Measurements from ENCODE around the gene LTF. TPM values are rescaled to one million over a fixed set of nuclear protein-coding genes. Genes with fewer than 3 reads are reported as not detected.
"Not testable (repeated sequence)": the region's sequence is repeated elsewhere in the genome, so short reads cannot be mapped to it uniquely, and the experiment has no call there.

The LTF gene
- total RNA-seq, 1 donor from 2014 or later, result not detected

DNA sequence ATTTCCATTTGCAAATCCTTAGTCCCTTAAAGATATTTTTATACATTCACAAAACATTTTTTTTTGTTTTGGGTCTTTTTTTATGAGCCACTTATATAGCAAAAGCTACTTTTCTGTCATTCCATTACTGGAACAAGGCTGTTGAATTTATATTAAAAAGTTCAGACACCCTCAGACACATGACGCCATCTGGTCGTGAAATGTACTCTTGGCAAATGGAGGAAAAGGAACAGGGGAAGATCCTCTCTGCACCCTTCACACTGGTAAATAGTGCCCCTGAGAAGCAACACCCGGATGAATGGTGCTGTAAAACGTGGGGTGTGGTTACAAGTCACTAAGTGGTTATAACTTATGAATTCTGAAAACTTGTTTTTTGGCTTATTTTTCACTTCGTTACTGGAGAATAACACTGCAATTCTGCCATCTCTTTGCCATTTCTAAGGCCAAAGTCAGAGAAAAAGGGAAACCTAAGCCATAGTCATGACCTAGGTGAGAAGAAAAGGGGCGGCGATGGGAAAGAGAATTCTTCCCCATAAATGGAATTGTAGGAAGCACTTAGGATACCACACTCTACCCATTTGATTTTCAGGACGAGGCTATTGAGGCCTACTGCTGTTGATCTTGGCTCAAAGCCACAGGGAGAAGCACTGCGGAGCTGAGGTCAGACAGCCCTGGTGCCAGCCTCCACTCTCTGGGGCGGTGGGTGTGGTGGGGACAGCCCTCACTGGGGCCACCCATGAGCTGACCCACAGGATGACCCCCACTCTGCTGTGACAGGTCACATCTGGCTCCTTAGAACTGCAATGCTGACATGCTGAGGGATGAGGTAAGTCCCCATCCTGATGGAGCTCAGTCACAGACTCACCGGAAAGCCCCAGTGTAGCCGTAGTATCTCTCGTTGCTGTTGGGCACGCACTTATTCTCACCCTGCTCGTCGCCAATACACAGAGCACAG is 21.9 kb downstream of the LTF start:
- DNase-seq (ENCODE audit: low read depth, low spot score), result no peak

GRCh38 chr3:46440531-46441294 is 24.0 kb downstream of the LTF start:
- no peak for DNase-seq (ENCODE audit: low read depth, low spot score)

GRCh38 chr3:46438831-46439230 is 25.9 kb downstream of the LTF start:
- DNase-seq (ENCODE audit: low read depth, low spot score), result no peak

GRCh38 chr3:46435081-46435726 is 29.5 kb downstream of the LTF start:
- no peak for DNase-seq (ENCODE audit: low read depth, low spot score)

DNA sequence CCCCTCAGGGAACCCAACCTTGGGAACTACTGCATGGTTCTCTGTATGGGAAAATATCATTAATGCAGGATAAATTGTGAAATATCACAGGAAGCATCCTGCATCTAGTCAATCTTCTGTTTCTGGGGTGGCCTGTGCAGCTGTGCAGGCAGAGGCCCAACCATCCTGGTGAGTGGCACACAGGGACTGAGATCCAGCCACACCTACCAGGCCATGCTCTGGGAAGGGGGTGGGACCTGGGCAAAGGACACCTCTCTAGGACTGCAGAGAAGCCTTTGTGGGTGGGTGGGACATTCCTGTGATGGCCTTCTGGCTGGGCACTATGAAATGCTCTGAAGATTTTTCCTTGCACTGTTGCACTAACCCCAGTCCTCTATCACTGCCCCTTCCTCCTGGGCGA is 30.9 kb downstream of the LTF start:
- DNase-seq (ENCODE audit: low read depth, low spot score), result no peak

GRCh38 chr3:46433118-46433517 is 31.6 kb downstream of the LTF start:
- not testable (repeated sequence) for DNase-seq (ENCODE audit: low read depth, low spot score)

DNA sequence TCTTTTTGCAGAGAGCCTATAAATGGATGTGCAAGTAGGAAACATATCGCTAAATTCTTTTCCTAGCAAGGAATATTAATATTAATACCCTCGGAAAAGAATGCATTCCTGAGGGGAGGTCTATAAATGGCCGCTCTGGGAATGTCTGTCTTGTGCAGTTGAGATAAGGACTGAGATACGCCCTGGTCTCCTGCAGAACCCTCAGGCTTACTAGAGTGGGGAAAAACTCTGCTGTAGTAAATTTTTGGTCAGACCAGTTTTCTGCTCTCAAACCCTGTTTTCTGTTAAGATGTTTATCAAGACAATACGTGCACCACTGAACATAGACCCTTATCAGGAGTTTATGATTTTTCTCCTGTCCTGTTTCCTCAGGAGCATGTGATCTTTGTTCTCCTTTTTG is 32.8 kb downstream of the LTF start:
- DNase-seq (ENCODE audit: low read depth, low spot score), result not testable (repeated sequence)

DNA sequence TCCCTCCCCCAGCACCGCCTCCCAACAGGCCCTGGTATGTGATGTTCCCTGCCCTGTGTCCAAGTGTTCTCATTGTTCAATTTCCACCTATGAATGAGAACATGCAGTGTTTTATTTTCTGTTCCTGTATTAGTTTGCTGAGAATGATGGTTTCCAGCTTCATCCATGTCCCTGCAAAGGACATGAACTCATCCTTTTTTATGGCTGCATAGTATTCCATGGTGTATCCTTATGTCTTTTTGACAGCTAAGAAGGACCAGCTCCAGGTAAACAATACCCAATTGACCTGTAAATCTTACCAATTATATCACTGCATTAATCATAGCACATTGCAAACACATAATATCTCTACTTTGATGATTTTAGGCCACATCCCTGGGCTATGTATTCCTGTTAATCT is 33.8 kb downstream of the LTF start:
- DNase-seq (ENCODE audit: low read depth, low spot score), result not testable (repeated sequence)

DNA sequence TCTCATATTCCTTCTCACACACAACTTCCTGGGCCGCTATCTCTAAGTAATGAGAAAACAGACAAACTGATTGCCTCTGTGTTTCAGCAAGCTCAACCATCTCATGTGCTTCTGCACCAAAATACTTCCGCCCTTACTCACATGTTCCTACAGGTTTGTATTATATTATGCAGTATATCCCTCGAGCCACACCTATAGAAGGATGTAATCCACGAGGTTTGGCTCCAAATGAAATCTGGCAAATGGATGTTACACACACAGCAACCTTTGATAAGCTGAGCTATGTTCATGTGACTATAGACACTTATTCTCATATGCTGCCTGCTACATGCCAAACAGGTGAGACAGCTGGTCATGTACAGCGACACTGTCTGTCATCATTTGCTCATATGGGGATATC is 35.0 kb downstream of the LTF start:
- DNase-seq (ENCODE audit: low read depth, low spot score), result no peak

DNA sequence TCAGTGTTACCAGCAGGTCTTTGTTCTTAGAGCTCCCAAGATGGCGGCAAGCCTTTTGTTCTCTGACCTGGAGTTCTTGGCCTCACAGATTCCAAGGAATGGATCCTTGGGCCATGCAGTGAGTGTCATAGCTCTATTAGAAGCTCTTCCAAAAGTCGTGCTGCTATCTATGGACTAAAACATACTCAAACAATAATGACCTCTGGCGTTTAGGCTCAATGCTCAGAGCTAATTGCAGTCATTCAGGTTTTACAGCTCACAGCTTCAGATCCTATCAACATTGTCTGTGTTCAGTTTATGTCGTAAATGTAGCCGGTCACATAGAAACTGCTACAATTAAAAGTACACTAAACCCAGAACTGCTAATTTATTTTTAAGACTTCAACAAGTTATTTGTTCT is 35.5 kb downstream of the LTF start:
- no peak for DNase-seq (ENCODE audit: low read depth, low spot score)

DNA sequence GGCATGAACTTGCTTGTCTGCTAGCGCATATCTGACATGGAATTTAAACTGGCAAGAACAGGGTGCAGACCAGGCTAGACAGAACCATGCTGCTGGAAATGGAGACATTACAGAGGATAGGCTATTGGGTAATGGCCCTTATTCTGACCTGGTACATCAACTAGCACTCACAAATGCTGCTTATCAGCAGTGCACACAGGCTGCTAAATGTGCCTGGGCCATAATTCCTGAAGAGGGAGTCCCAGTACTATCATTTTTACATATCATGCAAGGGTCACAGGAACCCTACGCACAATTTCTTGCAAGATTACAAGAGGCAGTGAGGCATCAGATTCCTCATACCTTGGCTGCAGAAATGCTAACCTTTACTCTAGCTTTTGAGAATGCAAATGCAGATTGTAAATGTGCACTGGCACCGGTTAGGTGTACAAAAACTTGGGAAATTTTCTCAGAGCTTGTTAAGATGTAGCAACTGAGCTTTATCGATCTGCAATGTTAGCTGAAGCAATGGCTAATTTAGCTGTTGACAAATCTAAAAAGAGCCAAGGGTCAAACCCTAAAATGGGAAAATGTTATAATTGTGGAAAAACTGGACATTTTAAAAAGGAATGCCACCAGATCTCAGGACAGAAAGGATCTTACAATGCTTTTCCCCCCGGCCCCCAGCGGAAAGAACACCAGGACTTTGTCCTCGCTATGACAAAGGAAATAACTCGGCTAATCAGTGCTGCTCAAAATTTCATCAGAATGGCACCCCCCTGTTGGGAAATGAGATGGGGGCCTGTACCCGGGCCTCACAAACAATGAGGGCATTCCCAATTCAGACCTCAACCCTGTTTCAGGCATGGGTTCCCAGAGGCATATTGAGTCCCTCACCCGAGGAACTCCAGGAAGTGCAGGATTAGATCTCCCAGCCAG is 36.5 kb downstream of the LTF start:
- no peak for DNase-seq (ENCODE audit: low read depth, low spot score)

DNA sequence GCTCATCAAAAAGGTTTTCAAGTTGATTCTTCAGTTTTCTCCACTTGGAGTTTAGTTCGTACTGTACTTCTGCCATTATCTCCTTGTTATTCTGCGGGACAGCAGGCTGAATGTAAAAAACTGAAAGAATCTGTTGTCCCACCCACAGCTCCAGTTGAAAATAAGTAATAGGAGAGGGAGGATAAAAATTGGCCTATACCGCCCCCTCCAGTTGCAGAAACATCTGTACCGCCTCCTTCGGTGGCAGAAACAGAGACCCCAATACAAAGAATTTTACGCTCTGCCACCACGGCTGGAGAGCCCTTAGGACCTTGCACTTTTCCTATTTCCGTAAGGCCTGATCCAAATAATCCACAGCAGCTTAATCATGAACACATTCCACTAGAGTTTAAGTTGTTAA is 37.3 kb downstream of the LTF start:
- not testable (repeated sequence) for DNase-seq (ENCODE audit: low read depth, low spot score)

GRCh38 chr3:46426476-46426875 is 38.2 kb downstream of the LTF start:
- not testable (repeated sequence) for DNase-seq (ENCODE audit: low read depth, low spot score)

GRCh38 chr3:46423588-46423987 is 41.1 kb downstream of the LTF start:
- DNase-seq (ENCODE audit: low read depth, low spot score), result no peak

GRCh38 chr3:46422617-46423016 is 42.1 kb downstream of the LTF start:
- DNase-seq (ENCODE audit: low read depth, low spot score), result no peak

DNA sequence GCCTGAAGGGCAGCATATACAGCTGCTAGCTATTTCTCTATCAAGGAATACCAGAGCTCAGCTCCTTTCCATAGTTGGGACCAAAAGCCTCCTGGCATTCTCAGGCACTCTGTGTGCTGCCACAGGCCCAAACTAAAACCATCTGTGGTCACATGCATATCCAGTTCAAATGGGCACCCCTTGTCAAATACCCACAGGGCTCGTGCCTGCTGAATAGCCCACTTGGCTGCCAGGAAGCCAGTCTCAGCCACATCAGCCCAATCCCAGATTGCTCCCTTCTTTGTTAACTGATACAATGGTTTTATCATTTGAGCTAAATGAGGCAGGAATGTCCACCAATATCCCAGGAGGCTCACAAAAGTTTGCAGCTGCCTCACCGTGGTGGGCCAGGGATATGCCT is 43.8 kb downstream of the LTF start:
- DNase-seq (ENCODE audit: low read depth, low spot score), result no peak

GRCh38 chr3:46419816-46420215 is 44.9 kb downstream of the LTF start:
- no peak for DNase-seq (ENCODE audit: low read depth, low spot score)

DNA sequence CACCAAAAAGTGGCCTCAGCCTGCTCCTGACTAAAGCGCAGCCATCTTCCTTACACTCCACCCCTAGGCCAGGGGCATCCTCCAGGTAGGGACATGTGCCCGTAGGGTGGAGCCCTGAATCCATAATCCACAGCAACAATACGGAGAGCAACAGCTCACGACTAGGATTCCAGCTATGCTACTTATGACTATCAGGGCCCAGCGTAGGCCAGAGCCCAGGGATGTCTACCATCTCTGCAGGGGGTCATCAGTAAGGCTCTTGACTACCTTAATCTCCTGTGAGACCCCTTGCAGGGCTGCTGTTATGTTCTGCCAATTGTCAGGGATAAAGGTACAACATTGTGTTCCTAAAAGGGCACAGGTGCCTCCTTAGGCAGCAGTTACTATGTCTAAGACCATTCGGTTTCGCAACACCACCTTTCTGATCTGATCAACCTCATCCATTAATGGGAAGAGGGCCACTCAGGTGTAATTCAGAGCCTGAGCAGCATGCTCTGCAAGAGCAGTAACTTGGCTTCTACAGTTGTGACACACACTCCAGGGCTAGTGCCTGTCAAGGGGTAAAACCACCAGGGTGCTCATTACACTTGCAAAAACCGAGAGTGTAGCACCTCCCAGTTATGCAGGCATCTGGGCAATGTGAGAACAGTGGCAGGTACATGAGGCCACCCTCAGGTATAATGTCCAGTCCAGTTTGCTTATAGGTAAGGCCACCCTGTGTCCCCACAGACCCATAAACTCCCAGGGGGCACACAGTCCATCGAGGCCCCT is 46.7 kb downstream of the LTF start:
- DNase-seq (ENCODE audit: low read depth, low spot score), result no peak

- no peak for DNase-seq (ENCODE audit: low read depth, low spot score)
These were observed 47.7 kb downstream of the LTF start for GRCh38 chr3:46416811-46417510.
